GM20000 (cell line): ENCODE data around the gene MEIOC.

ENCODE experiments used
- DNase-seq: peaks from one replicate; pipeline ENCODE4 v3.0.0; 2012; ENCODE audit warnings: low spot score
- TF ChIP-seq, protein P1 (sequence below): IDR thresholded peaks from 2 replicates; pipeline ENCODE4 v1.5.1; 2012; ENCODE audit warnings: mild to moderate bottlenecking, control low read depth; ENCODE audit errors: extremely low read depth, missing control alignments

The MEIOC gene

DNA sequence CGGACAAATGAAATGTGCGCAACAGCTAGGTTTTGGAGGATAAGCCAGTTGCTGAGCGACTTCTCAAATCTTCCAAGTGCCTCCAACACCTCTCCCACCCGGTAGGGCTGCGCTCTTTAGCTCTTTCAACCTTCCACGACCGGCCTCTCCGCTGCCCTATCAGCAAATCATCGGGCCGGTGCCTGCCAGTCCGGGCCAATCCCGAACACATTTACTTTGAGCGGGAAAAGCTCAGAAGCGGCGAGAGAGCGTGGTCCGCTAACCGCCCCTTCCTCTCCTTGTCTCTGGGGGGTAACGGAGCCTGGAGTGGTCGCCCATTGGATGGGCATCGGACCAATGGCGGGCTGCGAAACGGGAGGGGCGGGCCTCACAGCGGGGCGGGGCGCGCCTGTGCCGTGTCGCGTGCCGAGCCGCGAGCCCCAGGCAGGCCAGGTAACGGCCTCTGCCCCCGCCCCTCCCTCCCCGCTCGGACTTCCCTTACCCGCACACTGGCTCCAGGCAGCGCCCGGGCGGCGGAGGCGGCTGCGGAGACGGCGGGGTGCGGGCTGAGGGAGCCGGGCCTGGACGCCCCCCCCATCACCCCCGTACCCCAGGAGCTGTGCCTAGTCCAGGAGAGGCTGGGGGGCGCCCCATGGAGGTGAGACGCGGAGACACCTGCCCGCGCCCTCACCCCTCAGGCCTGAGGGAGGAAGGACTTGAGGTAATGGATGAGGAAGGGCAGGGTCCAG is at the start of gene MEIOC:
Gene MEIOC, plus strand, starts transcription at position 486 of the 728 bp plus-strand sequence. Its CDS starts 146 bp downstream, at position 632.
- TF ChIP-seq, protein P1, sequence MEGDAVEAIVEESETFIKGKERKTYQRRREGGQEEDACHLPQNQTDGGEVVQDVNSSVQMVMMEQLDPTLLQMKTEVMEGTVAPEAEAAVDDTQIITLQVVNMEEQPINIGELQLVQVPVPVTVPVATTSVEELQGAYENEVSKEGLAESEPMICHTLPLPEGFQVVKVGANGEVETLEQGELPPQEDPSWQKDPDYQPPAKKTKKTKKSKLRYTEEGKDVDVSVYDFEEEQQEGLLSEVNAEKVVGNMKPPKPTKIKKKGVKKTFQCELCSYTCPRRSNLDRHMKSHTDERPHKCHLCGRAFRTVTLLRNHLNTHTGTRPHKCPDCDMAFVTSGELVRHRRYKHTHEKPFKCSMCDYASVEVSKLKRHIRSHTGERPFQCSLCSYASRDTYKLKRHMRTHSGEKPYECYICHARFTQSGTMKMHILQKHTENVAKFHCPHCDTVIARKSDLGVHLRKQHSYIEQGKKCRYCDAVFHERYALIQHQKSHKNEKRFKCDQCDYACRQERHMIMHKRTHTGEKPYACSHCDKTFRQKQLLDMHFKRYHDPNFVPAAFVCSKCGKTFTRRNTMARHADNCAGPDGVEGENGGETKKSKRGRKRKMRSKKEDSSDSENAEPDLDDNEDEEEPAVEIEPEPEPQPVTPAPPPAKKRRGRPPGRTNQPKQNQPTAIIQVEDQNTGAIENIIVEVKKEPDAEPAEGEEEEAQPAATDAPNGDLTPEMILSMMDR, result no peak
- DNase-seq, result peak; percentile 76

DNA sequence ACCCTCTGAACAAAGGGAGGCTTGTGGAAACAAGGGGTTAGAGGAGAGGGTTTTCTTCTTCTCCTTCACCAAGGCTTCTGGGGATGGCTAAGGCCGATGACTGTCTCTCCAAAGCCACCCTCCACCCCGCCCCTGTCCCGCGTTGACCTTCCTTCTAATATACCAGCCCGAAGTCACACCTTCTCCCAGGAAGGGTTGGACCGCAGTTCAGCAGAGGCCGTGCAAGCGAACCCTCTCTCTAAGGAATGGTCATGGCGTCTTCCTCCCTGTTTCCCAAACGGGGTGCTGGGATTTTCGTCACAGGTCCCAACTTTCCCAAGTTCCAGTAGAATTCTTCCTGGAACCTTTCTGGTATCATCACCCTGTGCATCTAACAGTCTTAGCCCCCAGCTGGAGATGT is 49.6 kb upstream of the MEIOC start:
- no peak for DNase-seq
- TF ChIP-seq, protein P1, result no peak

DNA sequence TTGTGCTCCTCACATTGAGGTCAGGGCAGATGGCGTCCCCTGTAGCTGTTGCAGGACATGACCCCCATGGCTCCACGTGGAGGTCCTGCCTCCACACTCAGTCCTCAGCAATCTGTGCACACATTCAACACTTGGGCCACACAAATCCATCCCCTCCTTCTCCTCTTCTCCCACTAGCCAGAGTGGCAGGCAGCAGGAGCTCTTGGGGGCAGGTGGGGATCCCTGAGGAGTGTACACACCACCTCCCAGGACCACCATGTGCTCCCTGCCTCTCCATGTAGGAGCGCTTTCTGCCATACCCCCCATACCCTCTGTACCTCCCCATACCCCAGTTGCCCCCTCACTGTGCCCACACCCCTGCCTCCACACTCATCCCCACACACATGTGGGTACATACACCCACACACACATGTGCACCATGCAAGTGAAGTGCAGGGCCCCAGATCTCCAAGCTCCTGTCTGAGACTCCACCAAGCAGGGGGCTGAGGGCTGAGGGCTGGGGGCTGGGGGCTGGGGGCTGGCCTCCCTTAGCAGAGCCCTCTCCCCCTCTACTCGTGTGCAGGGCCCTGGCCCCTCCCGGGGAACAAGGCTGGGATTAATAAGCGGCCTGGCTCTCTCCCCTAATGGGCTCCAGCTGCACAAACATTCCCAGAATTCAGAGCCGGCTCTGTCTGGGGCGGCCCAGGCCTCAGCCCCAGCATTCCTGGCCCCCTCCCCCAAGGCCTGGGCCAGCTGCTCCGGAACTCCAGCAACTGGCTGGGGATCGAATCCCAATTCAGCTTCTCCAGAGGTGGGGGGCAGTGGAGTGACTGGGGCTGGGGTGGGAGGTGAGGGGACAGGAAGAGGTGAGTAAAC is 48.2 kb upstream of the MEIOC start:
- DNase-seq, result no peak
- TF ChIP-seq, protein P1, result no peak

DNA sequence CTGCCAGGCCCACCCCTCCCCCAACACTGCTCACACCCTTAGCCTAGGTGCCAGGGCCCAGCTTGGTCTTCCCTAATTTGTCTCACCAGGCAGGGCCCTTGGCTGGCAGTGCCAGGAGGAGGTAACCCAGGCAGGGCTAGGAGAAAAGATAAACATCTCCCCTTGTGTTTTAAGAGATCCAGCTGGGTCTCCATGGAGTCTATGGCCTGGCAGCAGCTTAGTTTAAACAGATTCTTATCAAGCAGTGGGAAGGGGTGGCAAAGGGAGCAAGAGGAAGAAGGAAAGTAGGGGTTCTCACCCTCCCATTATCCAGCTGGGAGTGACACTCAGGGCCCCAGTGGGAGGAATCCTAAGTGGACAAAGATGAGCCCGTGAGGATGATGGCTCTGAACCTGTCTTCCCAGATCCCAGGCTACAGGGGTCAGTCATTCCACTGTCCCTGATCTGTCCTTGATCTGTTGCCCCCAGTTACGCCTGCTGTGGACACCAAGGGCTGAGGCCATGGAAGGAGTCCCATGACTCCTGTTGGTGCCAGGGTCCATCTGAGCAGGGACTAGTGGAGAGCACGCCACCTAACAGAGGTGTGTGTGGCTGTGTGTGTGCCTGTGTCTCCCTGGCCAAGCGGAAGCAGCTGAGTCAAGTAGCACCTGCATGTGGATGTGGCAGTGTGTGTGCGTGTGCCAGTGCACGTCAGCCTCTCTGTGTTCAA is 47.4 kb upstream of the MEIOC start:
- DNase-seq, result no peak
- TF ChIP-seq, protein P1, result no peak

DNA sequence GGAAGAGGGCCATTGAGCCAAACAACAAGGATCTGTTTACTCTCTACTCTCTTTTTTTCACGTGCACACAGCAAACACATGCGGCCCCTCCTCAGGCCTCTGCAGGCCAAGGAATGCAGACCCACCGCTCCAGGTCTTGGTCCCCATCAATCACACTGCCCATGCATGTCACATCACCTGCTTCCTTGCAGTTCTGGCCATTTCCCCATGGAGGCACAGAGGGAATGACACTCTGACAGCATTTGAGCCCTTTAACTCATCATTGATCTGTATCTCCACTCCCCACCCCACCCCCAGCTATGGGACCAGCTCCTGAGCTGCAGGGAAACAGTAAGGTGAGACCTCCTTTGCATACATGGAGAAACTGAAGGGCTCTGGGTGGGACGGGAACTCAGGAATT is 45.9 kb upstream of the MEIOC start:
- DNase-seq, result no peak

DNA sequence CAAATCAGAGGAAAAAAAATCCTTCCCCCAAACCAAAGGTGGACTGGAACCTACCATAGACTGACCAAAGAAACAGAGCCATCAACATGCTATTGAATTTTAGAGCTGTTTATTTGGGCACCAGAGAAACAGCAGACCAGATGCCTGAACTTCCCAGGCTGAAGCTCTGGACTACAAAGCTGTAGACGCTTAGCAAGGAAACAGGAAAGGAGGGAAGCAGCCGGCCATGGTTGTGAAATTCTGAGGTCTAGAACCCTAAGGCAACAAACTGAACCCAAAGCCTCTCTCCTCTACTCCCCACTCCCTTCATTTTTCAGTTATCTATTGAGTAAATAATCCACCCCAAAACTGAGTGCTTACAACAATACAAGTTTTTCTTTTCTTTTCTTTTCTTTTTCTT is 45.4 kb upstream of the MEIOC start:
- no peak for DNase-seq
- TF ChIP-seq, protein P1, result no peak

More for the DNA sequence above, 45.9 kb upstream of the MEIOC start:
- TF ChIP-seq, protein P1, result no peak
